ENCODE data around the gene TSPAN14.

The TSPAN14 gene

DNA sequence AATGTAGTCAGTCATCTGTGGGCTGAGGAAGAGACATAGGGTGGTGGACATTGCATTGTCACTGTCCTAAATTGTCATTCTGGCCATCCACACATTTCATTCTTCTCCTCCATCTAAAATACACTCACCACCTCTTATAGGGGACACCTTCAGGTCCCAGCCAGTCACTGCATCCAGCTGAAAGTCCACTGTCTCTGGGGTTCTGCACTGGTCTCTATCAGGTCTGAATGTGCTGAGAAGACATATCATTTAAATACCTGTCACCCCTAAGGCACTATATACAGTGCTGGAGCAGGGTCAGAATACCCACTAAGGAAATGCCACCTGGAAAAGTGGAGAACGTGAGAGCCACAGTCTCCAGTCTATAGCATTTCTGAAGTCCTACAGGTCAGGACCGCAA, 113.2 kb downstream of the TSPAN14 start:
- no peak overlapping the region for H3K27ac ChIP-seq (ENCODE audit: low read depth, low read length)
- H3K9ac ChIP-seq (ENCODE audit: low read length), result no peak overlapping the region
- H3K9me2 ChIP-seq (replicated peaks; ENCODE audit: insufficient read depth, low read length), result no peaks in the 10 kb centered on the region
- H3K4me2 ChIP-seq (ENCODE audit: low read depth, low read length, poor library complexity, severe bottlenecking), result no peak overlapping the region
- no peaks in the 10 kb centered on the region for H4K20me1 ChIP-seq (ENCODE audit: low read depth, low read length)
- no peak overlapping the region for H2AFZ ChIP-seq (ENCODE audit: low read depth, low read length, severe bottlenecking)
- H3K9me3 ChIP-seq (ENCODE audit: insufficient read depth, low read length), result no peaks in the 10 kb centered on the region
- TF ChIP-seq CTCF (IDR thresholded peaks at IDR 0.05; ENCODE audit: insufficient read depth, low read length, poor library complexity, severe bottlenecking) (no peak), EZH2phosphoT487 (conservative IDR thresholded peaks at IDR 0.05; ENCODE audit: low read length) (no peak)
- H3K36me3 ChIP-seq (ENCODE audit: low read length), result no peaks in the 10 kb centered on the region
- H3F3A ChIP-seq (ENCODE audit: insufficient read depth), result no peaks in the 10 kb centered on the region
- no peak overlapping the region for H3K4me3 ChIP-seq (ENCODE audit: insufficient read depth, low read length, poor library complexity, severe bottlenecking)
- no peaks in the 10 kb centered on the region for H3K79me2 ChIP-seq (ENCODE audit: insufficient read depth, low read length)
- 0 out of 2 replicates have a peak, but pooled peaks cover 4% of the 10 kb centered on the region for H3K27me3 ChIP-seq (ENCODE audit: low read length)

- Histone ChIP-seq H4K20me1 (ENCODE audit: low read depth, low read length) (no peaks in the 10 kb centered on the region), H3K9me2 (replicated peaks; ENCODE audit: insufficient read depth, low read length) (no peaks in the 10 kb centered on the region), H3K27ac (ENCODE audit: low read depth, low read length) (no peak overlapping the region), H3F3A (ENCODE audit: insufficient read depth) (no peaks in the 10 kb centered on the region), H3K27me3 (ENCODE audit: low read length) (0 out of 2 replicates have a peak, but pooled peaks cover 4% of the 10 kb centered on the region), H3K4me3 (ENCODE audit: insufficient read depth, low read length, poor library complexity, severe bottlenecking) (no peak overlapping the region), H3K79me2 (ENCODE audit: insufficient read depth, low read length) (no peaks in the 10 kb centered on the region), H3K9ac (ENCODE audit: low read length) (no peak overlapping the region), H3K9me3 (ENCODE audit: insufficient read depth, low read length) (no peaks in the 10 kb centered on the region), H3K36me3 (ENCODE audit: low read length) (no peaks in the 10 kb centered on the region), H3K4me2 (ENCODE audit: low read depth, low read length, poor library complexity, severe bottlenecking) (no peak overlapping the region), H2AFZ (ENCODE audit: low read depth, low read length, severe bottlenecking) (no peak overlapping the region)
- TF ChIP-seq EZH2phosphoT487 (conservative IDR thresholded peaks at IDR 0.05; ENCODE audit: low read length), result no peak
- TF ChIP-seq CTCF (IDR thresholded peaks at IDR 0.05; ENCODE audit: insufficient read depth, low read length, poor library complexity, severe bottlenecking), result no peak
These were observed 115.2 kb downstream of the TSPAN14 start for GRCh38 chr10:80569131-80569895.

DNA sequence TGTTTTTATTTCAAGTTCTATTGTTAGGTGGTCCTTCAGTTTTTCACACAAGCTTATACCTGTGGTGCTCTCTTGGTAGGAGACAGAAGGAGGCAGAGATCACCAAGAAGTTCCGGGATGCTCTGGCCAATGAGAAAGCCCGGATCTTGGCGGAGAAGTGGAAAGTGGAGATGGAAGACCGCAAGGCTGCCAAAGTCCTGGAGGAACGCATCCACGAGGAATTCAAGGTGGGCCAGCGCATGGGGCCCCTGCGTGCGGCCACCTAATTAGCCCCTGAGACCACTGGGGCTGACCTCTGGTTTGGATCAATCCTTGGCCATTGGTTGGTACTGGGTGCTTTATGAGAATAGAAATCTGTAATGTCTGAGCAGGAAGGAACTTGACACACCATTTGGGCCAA, 117.2 kb downstream of the TSPAN14 start:
- no peak overlapping the region for H2AFZ ChIP-seq (ENCODE audit: low read depth, low read length, severe bottlenecking)
- H3K36me3 ChIP-seq (ENCODE audit: low read length), result no peaks in the 10 kb centered on the region
- no peak overlapping the region for H3K4me2 ChIP-seq (ENCODE audit: low read depth, low read length, poor library complexity, severe bottlenecking)
- no peak overlapping the region for H3K9ac ChIP-seq (ENCODE audit: low read length)
- H3K79me2 ChIP-seq (ENCODE audit: insufficient read depth, low read length), result no peaks in the 10 kb centered on the region
- H4K20me1 ChIP-seq (ENCODE audit: low read depth, low read length), result no peaks in the 10 kb centered on the region
- no peak overlapping the region for H3K4me3 ChIP-seq (ENCODE audit: insufficient read depth, low read length, poor library complexity, severe bottlenecking)
- no peaks in the 10 kb centered on the region for H3K9me2 ChIP-seq (replicated peaks; ENCODE audit: insufficient read depth, low read length)
- H3K9me3 ChIP-seq (ENCODE audit: insufficient read depth, low read length), result no peaks in the 10 kb centered on the region
- 0 out of 2 replicates have a peak, but pooled peaks cover 4% of the 10 kb centered on the region for H3K27me3 ChIP-seq (ENCODE audit: low read length)
- no peak for TF ChIP-seq EZH2phosphoT487 (conservative IDR thresholded peaks at IDR 0.05; ENCODE audit: low read length)
- TF ChIP-seq CTCF (IDR thresholded peaks at IDR 0.05; ENCODE audit: insufficient read depth, low read length, poor library complexity, severe bottlenecking), result no peak
- H3F3A ChIP-seq (ENCODE audit: insufficient read depth), result no peaks in the 10 kb centered on the region
- H3K27ac ChIP-seq (ENCODE audit: low read depth, low read length), result no peak overlapping the region
